Measurements from ENCODE around the gene SLC5A11. TPM values are rescaled to one million over a fixed set of nuclear protein-coding genes. Genes with fewer than 3 reads are reported as not detected.

The SLC5A11 gene
- total and polyA plus RNA-seq, 2 of the 13 experiments (the other 11 are each of a cell fraction or from before 2014, with no cell fraction given) = 1.2 to 3.3 TPM

GRCh38 chr16:24858219-24859041 is 12.7 kb downstream of the SLC5A11 start (continued):
- TF ChIP-seq FOXK1 (CRISPR knock-in tag; IDR thresholded peaks at IDR 0.05; ENCODE audit: borderline replicate concordance, low read depth) (peak; percentile 76; the same call in 1 of the 2 replicates), MYNN (CRISPR knock-in tag; IDR thresholded peaks at IDR 0.05; ENCODE audit: low read depth) (peak; percentile 94; the same call in 1 of the 2 replicates), TOPORS (CRISPR knock-in tag; IDR thresholded peaks at IDR 0.05) (peak; percentile 95), GATAD2A (CRISPR knock-in tag; IDR thresholded peaks at IDR 0.05) (peak; percentile 84), FOXP1 (IDR thresholded peaks at IDR 0.05) (no peak), FOXP1 (CRISPR knock-in tag; IDR thresholded peaks at IDR 0.05) (peak; percentile 56; the same call in 1 of the 2 replicates), NBN (conservative IDR thresholded peaks at IDR 0.05) (no peak), ZNF10 (CRISPR knock-in tag; IDR thresholded peaks at IDR 0.05; ENCODE audit: borderline replicate concordance, low read depth) (no peak), ADNP (CRISPR knock-in tag; IDR thresholded peaks at IDR 0.05) (no peak), PCBP2 (optimal IDR thresholded peaks at IDR 0.05; ENCODE audit: low read depth, low read length, poor library complexity, severe bottlenecking) (no peak), ZBTB40 (IDR thresholded peaks at IDR 0.05) (no peak), ZBTB40 (CRISPR knock-in tag; IDR thresholded peaks at IDR 0.05) (peak; percentile 68; the same call in 1 of the 2 replicates), ZNF564 (CRISPR knock-in tag; IDR thresholded peaks at IDR 0.05) (peak; percentile 82), KLF6 (CRISPR knock-in tag; IDR thresholded peaks at IDR 0.05) (peak; percentile 99), HNRNPUL1 (IDR thresholded peaks at IDR 0.05; ENCODE audit: low read depth, low read length) (no peak), SP2 (CRISPR knock-in tag; IDR thresholded peaks at IDR 0.05) (no peak), ZNF383 (CRISPR knock-in tag; IDR thresholded peaks at IDR 0.05; ENCODE audit: borderline replicate concordance) (no peak), ZNF883 (CRISPR knock-in tag; IDR thresholded peaks at IDR 0.05; ENCODE audit: not compliant biosample characterization) (peak; percentile 91), CC2D1A (CRISPR knock-in tag; IDR thresholded peaks at IDR 0.05) (no peak), NR3C1 (CRISPR knock-in tag; IDR thresholded peaks at IDR 0.05) (no peak), KLF13 (CRISPR knock-in tag; IDR thresholded peaks at IDR 0.05) (0 out of 2 replicates have a peak, but pooled peaks have one; percentile 59), HCFC1 (IDR thresholded peaks at IDR 0.05; ENCODE audit: low read depth, low read length) (no peak), TEAD2 (CRISPR knock-in tag; IDR thresholded peaks at IDR 0.05) (peak; percentile 84; the same call in 1 of the 2 replicates)

Measured in HepG2 (cell line).